ENCODE measurements around the gene IGFBP6. TPM values are rescaled to one million over a fixed set of nuclear protein-coding genes. Genes with fewer than 3 reads are reported as not detected.

Gene IGFBP6
- polyA plus RNA-seq, 3 donors from 2014 or later, result 0.69 to 2.1 TPM; not detected in 1

GRCh38 chr12:53070877-53071492 lies 26.5 kb upstream of the IGFBP6 start:
- Mint-ChIP-seq H3K27me3 (ENCODE audit: low read depth in 3 of 3) (peaks cover 0 to 2% (median 1%) of the 10 kb centered on the region in 3 donors), H3K9me3 (no peaks in the 10 kb centered on the region), H3K27ac (peak overlapping the region in 1 of 6 donors; percentile 12), H3K4me3 (no peak overlapping the region), H3K4me1 (peaks cover 11 to 19% of the 10 kb centered on the region in 2 donors), H3K36me3 (peaks cover 5 to 30% (median 9%) of the 10 kb centered on the region in 3 donors)
- no peak for DNase-seq

DNA sequence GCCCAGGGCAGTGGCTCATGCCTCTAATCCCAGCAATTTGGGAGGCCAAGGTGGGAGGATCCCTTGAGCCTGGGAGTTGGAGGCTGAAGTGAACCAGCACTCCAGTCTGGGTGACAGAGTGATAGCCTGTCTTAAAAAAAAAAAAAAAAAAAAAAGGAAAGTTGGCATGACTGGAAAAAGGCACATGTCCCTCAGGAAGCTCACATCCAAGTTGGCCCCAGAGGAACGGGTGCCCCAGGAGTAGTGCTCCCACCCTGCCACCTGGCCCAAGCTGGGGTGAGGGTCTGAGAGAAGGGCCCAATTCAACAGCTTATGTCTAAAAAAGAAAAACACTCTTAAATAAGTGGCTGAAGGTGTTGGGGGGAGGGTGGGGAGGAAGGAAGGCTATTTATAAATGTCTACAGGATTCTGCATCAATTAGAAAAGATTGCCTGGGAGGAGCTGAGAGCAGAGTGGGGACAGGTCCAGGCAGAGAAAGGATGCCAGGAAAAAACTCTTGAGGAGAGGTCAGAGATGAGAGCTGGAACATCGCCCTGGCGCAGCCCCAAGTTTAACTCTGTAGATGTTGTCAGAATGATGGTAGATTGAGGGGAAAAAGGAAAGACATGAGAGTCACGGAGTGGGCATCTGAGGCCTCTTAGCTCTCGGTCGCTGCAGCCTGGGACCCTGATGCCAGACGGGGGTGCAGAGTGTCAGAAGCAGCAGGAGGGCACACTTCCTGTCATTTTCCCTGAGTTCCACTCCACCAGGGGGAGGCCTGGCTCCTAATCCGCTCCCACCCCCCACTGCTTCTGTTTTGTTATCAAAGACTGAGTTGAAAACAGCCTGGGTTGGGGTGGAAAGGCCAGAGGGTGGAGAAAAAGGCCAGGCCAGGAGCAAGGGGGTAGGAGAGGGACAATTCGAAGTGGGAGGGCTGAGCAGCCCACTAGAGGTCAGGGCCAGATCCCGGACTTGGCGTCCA lies 25.6 kb upstream of the IGFBP6 start:
- Mint-ChIP-seq H3K27ac (no peak overlapping the region), H3K4me3 (no peak overlapping the region), H3K27me3 (ENCODE audit: low read depth in 3 of 3) (peaks cover 0 to 2% (median 1%) of the 10 kb centered on the region in 3 donors), H3K36me3 (peaks cover 5 to 27% (median 7%) of the 10 kb centered on the region in 3 donors), H3K9me3 (no peaks in the 10 kb centered on the region), H3K4me1 (peaks cover 11 to 26% of the 10 kb centered on the region in 2 donors)
- no peak for DNase-seq

- no peak overlapping the region for H3K4me3 Mint-ChIP-seq
- H3K27me3 Mint-ChIP-seq (ENCODE audit: low read depth in 3 of 3), result peaks cover 0 to 4% (median 2%) of the 10 kb centered on the region in 3 donors
- H3K9me3 Mint-ChIP-seq, result no peaks in the 10 kb centered on the region
- no peak for DNase-seq
- peak overlapping the region in 1 of 6 donors; percentile 58 for H3K27ac Mint-ChIP-seq
- H3K36me3 Mint-ChIP-seq, result peaks cover 7 to 23% (median 12%) of the 10 kb centered on the region in 3 donors
- peaks cover 27 to 43% of the 10 kb centered on the region in 2 donors for H3K4me1 Mint-ChIP-seq
These were observed 23.6 kb upstream of the IGFBP6 start for GRCh38 chr12:53073881-53074280.

- Mint-ChIP-seq H3K36me3 (peaks cover 11 to 23% (median 12%) of the 10 kb centered on the region in 3 donors), H3K27ac (peak overlapping the region in 1 of 6 donors; percentile 58), H3K27me3 (ENCODE audit: low read depth in 3 of 3) (peaks cover 0 to 6% (median 5%) of the 10 kb centered on the region in 3 donors)
These were observed 23.0 kb upstream of the IGFBP6 start for GRCh38 chr12:53074283-53074998.

DNA sequence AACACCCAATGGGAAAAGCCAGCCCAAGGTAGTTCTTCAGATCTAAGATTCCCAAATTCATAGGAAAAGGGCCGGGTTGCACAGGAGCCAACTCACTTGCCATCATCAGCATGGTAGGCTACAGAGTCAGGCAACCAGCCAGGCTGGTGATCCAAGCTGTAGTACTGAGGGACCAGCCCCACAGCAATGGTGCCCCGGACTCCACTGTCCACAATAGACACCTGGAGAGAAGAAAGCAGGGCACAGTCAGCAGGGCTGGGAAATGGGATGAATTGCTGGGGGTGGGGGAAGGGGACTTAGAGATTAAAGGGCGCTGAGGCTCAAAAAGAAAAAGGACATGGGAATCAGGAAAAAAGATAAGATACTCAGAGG lies 22.5 kb upstream of the IGFBP6 start:
- Mint-ChIP-seq H3K27me3 (ENCODE audit: low read depth in 3 of 3) (peaks cover 4 to 6% (median 5%) of the 10 kb centered on the region in 3 donors), H3K4me1 (peaks cover 36 to 54% of the 10 kb centered on the region in 2 donors), H3K4me3 (no peak overlapping the region), H3K9me3 (no peaks in the 10 kb centered on the region), H3K36me3 (peaks cover 11 to 23% (median 12%) of the 10 kb centered on the region in 3 donors), H3K27ac (no peak overlapping the region)
- DNase-seq, result no peak

More at GRCh38 chr12:53074283-53074998, 23.0 kb upstream of the IGFBP6 start:
- Mint-ChIP-seq H3K4me1 (peaks cover 31 to 49% of the 10 kb centered on the region in 2 donors), H3K4me3 (no peak overlapping the region), H3K9me3 (no peaks in the 10 kb centered on the region)
- DNase-seq, result no peak

GRCh38 chr12:53076461-53076860 lies 21.0 kb upstream of the IGFBP6 start:
- Mint-ChIP-seq H3K36me3 (peaks cover 11 to 20% (median 12%) of the 10 kb centered on the region in 3 donors), H3K4me3 (peak overlapping the region in 1 of 5 donors; percentile 41), H3K9me3 (no peaks in the 10 kb centered on the region), H3K27ac (no peak overlapping the region), H3K27me3 (ENCODE audit: low read depth in 3 of 3) (peaks cover 5 to 6% (median 6%) of the 10 kb centered on the region in 3 donors), H3K4me1 (peaks cover 42 to 65% of the 10 kb centered on the region in 2 donors)
- DNase-seq, result no peak

- H3K27me3 Mint-ChIP-seq (ENCODE audit: low read depth in 3 of 3), result peaks cover 5 to 6% (median 6%) of the 10 kb centered on the region in 3 donors
- H3K36me3 Mint-ChIP-seq, result peaks cover 9 to 20% (median 11%) of the 10 kb centered on the region in 3 donors
- no peak for DNase-seq
- H3K4me1 Mint-ChIP-seq, result peaks cover 40 to 60% of the 10 kb centered on the region in 2 donors
- H3K27ac Mint-ChIP-seq, result no peak overlapping the region
- peak overlapping the region; percentile 41 to 98 (median 94) for H3K4me3 Mint-ChIP-seq
- H3K9me3 Mint-ChIP-seq, result no peaks in the 10 kb centered on the region
These were observed 20.4 kb upstream of the IGFBP6 start for GRCh38 chr12:53077030-53077429.

- Mint-ChIP-seq H3K4me1 (peaks cover 40 to 59% of the 10 kb centered on the region in 2 donors), H3K9me3 (no peaks in the 10 kb centered on the region), H3K36me3 (peaks cover 7 to 16% (median 11%) of the 10 kb centered on the region in 3 donors), H3K27ac (peak overlapping the region; percentile 72 to 96 (median 92)), H3K27me3 (ENCODE audit: low read depth in 3 of 3) (peaks cover 5 to 6% (median 6%) of the 10 kb centered on the region in 3 donors), H3K4me3 (peak overlapping the region; percentile 88 to 98 (median 94))
- DNase-seq, result no peak
These were observed 18.8 kb upstream of the IGFBP6 start for GRCh38 chr12:53078425-53079225.

DNA sequence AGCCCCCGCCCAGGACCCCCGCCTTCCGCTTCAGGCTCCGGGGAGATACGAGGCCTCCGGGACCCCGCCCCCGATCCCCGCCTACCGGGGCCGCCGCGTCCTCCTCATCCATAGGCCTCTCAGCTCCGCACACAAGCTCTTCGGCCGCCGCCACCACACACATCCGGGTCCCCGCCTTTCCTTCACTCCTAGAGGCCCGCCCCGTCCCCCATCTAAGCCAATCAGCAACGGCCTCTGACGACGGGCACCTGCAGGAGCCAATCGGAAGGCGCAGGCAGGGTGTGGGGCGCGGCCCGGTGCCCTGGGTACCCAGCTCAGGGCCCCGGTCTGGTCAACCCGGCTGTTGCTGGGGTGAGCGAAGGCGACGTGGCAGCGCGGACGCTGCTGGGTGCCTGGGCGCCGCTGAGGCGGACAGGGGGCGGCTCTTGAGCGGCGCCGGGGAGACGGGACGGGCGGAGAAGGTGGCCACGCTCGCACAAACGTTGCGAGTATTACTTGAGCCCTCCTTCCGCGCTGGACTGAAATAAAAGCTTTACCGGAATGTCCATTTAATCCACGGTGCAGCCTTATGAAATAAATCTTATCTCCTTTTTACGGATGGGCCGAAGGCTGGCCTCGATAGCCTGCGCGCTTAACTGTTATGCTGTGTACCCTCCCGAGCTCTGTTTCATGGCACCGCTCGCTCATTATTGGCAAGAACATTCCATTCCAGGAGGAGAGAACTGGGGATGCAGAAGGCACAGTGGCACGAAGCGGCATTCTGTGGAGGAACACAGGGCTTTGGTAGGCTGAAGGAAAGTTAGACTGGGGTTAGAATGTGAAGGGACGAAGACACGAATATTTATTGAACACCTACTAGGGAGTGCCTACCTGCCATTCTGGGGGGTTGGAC lies 18.0 kb upstream of the IGFBP6 start, which contains the start of gene SPRYD3:
SPRYD3 (minus strand) TSS at position 165 of the 892 bp plus-strand sequence; CDS start at position 108, 57 bp downstream.
- peaks cover 35 to 52% of the 10 kb centered on the region in 2 donors for H3K4me1 Mint-ChIP-seq
- peak within 1 kb of the TSS; percentile 88 to 98 (median 94) for H3K4me3 Mint-ChIP-seq
- H3K36me3 Mint-ChIP-seq, result peaks cover 7 to 11% (median 8%) of the 10 kb centered on the region in 3 donors
- peaks cover 5 to 6% (median 5%) of the 10 kb centered on the region in 3 donors for H3K27me3 Mint-ChIP-seq (ENCODE audit: low read depth in 3 of 3)
- no peaks in the 10 kb centered on the region for H3K9me3 Mint-ChIP-seq
- DNase-seq, result peak; percentile 97 to 99 (median 98)
- H3K27ac Mint-ChIP-seq, result peak within 1 kb of the TSS; percentile 86 to 96 (median 92)

- Mint-ChIP-seq H3K4me1 (peaks cover 23 to 30% of the 10 kb centered on the region in 2 donors), H3K27ac (no peak overlapping the region), H3K27me3 (ENCODE audit: low read depth in 3 of 3) (peaks cover 5 to 6% (median 5%) of the 10 kb centered on the region in 3 donors), H3K9me3 (no peaks in the 10 kb centered on the region), H3K4me3 (no peak overlapping the region), H3K36me3 (peaks cover 0 to 4% (median 0%) of the 10 kb centered on the region in 3 donors)
- DNase-seq, result no peak
These were observed 14.8 kb upstream of the IGFBP6 start for GRCh38 chr12:53082637-53083175.

GRCh38 chr12:53086361-53086760 lies 11.1 kb upstream of the IGFBP6 start:
- peaks cover 0 to 7% (median 5%) of the 10 kb centered on the region in 3 donors for H3K27me3 Mint-ChIP-seq (ENCODE audit: low read depth in 3 of 3)
- DNase-seq, result no peak
- no peaks in the 10 kb centered on the region for H3K36me3 Mint-ChIP-seq
- no peaks in the 10 kb centered on the region for H3K9me3 Mint-ChIP-seq
- no peak overlapping the region for H3K27ac Mint-ChIP-seq
- no peak overlapping the region for H3K4me3 Mint-ChIP-seq
- no peaks in the 10 kb centered on the region for H3K4me1 Mint-ChIP-seq

All from immature natural killer cell (primary cell).